Measurements from ENCODE around the gene SAMD8. TPM values are rescaled to one million over a fixed set of nuclear protein-coding genes. Genes with fewer than 3 reads are reported as not detected.

Gene SAMD8
- total RNA-seq, 1 experiment from 2014 or later, result 23.6 TPM

GRCh38 chr10:75223507-75223906, 112.1 kb downstream of the SAMD8 start:
- no peak for DNase-seq (ENCODE audit: low read depth, low spot score)
- Histone ChIP-seq H3K27ac (ENCODE audit: low read depth, low read length) (no peak overlapping the region), H3K27me3 (ENCODE audit: insufficient read depth, low read length) (no peaks in the 10 kb centered on the region), H3K4me3 (replicated peaks in 1 of 2; ENCODE audit: low read depth in 1 of 2, low read length in 2 of 2) (no peak overlapping the region), H3K36me3 (ENCODE audit: control insufficient read depth in 1 of 2, insufficient read depth in 2 of 2, low read length in 2 of 2) (peaks cover 51 to 65% of the 10 kb centered on the region in 2 experiments), H3K9me2 (ENCODE audit: insufficient read depth) (no peaks in the 10 kb centered on the region), H3K79me2 (ENCODE audit: insufficient read depth, low read length) (peaks cover 96% of the 10 kb centered on the region), H3K4me2 (ENCODE audit: low read length) (no peak overlapping the region), H4K20me1 (ENCODE audit: insufficient read depth) (peaks cover 26% of the 10 kb centered on the region; the same call in 1 of the 2 replicates), H3K9ac (ENCODE audit: low read length) (no peak overlapping the region), H2AFZ (ENCODE audit: low read depth, low read length, poor library complexity, severe bottlenecking) (no peak overlapping the region), H3K9me3 (ENCODE audit: control insufficient read depth in 1 of 2, insufficient read depth in 1 of 2, low read depth in 1 of 2, low read length in 2 of 2) (no peaks in the 10 kb centered on the region), H3K4me1 (ENCODE audit: control insufficient read depth in 1 of 2, insufficient read depth in 2 of 2, low read length in 2 of 2) (peaks cover 0 to 17% of the 10 kb centered on the region in 2 experiments; a peak in 3 of 4 replicates)
- intact Hi-C loops (cut with micrococcal nuclease), result no loop called here
- ChIA-PET CTCF (no interaction called here), POLR2A (interaction anchor here (1.6 kb wide), 1 partner anchor 13 kb away, joined by 5 read pairs; the partner anchor contains the start of gene VDAC2), RAD21 (ENCODE audit: low non-redundant PET in 1 of 2, low total read pairs in 2 of 2, uncharacterized antibody in 2 of 2, unreplicated experiment in 2 of 2) (no interaction called here)
- BruUV-seq (replicated peaks), result no TSS peak
- peak; percentile 17; the same call in 1 of the 2 replicates for ATAC-seq
- TF ChIP-seq ATF3 (IDR thresholded peaks at IDR 0.05) (no peak), EZH2 (IDR thresholded peaks at IDR 0.05) (no peak), REST (IDR thresholded peaks at IDR 0.05; ENCODE audit: low read depth) (no peak)

- peaks cover 38% of the 10 kb centered on the region; the same call in 1 of the 2 replicates for H4K20me1 ChIP-seq (ENCODE audit: insufficient read depth)
- DNase-seq (ENCODE audit: low read depth, low spot score) (no peak), ATAC-seq (no peak)
- no peak for TF ChIP-seq CEBPB (IDR thresholded peaks at IDR 0.05; ENCODE audit: low read depth)
- TF ChIP-seq POLR2A (IDR thresholded peaks at IDR 0.05; ENCODE audit: borderline replicate concordance, extremely low read depth, insufficient read depth, insufficient read length), result no peak
- TF ChIP-seq SP1 (IDR thresholded peaks at IDR 0.05; ENCODE audit: low read depth), result no peak
- TF ChIP-seq FOSL1 (IDR thresholded peaks at IDR 0.05; ENCODE audit: low read depth), result no peak
- no peak for TF ChIP-seq RAD21 (IDR thresholded peaks at IDR 0.05; ENCODE audit: low read depth)
- no peak overlapping the region for H3K9ac ChIP-seq (ENCODE audit: low read length)
- ChIA-PET RAD21 (ENCODE audit: low non-redundant PET in 1 of 2, low total read pairs in 2 of 2, uncharacterized antibody in 2 of 2, unreplicated experiment in 2 of 2) (no interaction called here), CTCF (interaction anchor here (1.4 kb wide), 2 partner anchors 10 to 39 kb away, joined by 3 to 5 read pairs; partner anchors contain the start of gene COMTD1), POLR2A (interaction anchor here (1.3 kb wide), 1 partner anchor 10 kb away, joined by 3 read pairs; no protein-coding TSS in a partner anchor)
- H3K27me3 ChIP-seq (ENCODE audit: insufficient read depth, low read length), result no peaks in the 10 kb centered on the region
- intact Hi-C loops (cut with micrococcal nuclease), result no loop called here
- no TSS peak for BruUV-seq (replicated peaks)
- H3K4me2 ChIP-seq (ENCODE audit: low read length), result no peak overlapping the region
- no peak overlapping the region for H2AFZ ChIP-seq (ENCODE audit: low read depth, low read length, poor library complexity, severe bottlenecking)
- H3K9me3 ChIP-seq (ENCODE audit: control insufficient read depth in 1 of 2, insufficient read depth in 1 of 2, low read depth in 1 of 2, low read length in 2 of 2), result no peaks in the 10 kb centered on the region
- peaks cover 44 to 55% of the 10 kb centered on the region in 2 experiments for H3K36me3 ChIP-seq (ENCODE audit: control insufficient read depth in 1 of 2, insufficient read depth in 2 of 2, low read length in 2 of 2)
- peaks cover 93% of the 10 kb centered on the region for H3K79me2 ChIP-seq (ENCODE audit: insufficient read depth, low read length)
- H3K9me2 ChIP-seq (ENCODE audit: insufficient read depth), result no peaks in the 10 kb centered on the region
- H3K4me1 ChIP-seq (ENCODE audit: control insufficient read depth in 1 of 2, insufficient read depth in 2 of 2, low read length in 2 of 2), result peaks cover 0 to 19% of the 10 kb centered on the region in 2 experiments; a peak in 3 of 4 replicates
- no peak overlapping the region for H3K4me3 ChIP-seq (replicated peaks in 1 of 2; ENCODE audit: low read depth in 1 of 2, low read length in 2 of 2)
- no peak overlapping the region for H3K27ac ChIP-seq (ENCODE audit: low read depth, low read length)
Observed at GRCh38 chr10:75226095-75226494, 114.6 kb downstream of the SAMD8 start.

Data from HCT116 (cell line).